Breast epithelium (tissue), 3 donors: ENCODE data around the gene TEKT1.

Source experiments
- CTCF ChIP-seq, 3 donors: fragments of 450-650 bp; IDR thresholded peaks; one replicate each; pipeline ENCODE4 v1.5.1; 2016 to 2017; ENCODE audit warnings: antibody characterized with exemption in 3 of 3, mild to moderate bottlenecking in 3 of 3, moderate library complexity in 3 of 3
- POLR2A ChIP-seq: fragments of 450-650 bp; IDR thresholded peaks from one replicate; pipeline ENCODE4 v1.6.1; 2016; ENCODE audit warnings: antibody characterized with exemption, mild to moderate bottlenecking, moderate library complexity
- POLR2AphosphoS5 ChIP-seq, 3 donors: sonication (generic); formaldehyde crosslinking; IDR thresholded peaks; one replicate each; pipeline ENCODE4 v1.6.1; 2017; ENCODE audit warnings: antibody characterized with exemption in 3 of 3

GRCh38 chr17:6857904-6858303 is 26.4 kb upstream of the TEKT1 start:
- no peak for TF ChIP-seq POLR2AphosphoS5 (IDR thresholded peaks at IDR 0.05)
- TF ChIP-seq CTCF (IDR thresholded peaks at IDR 0.05) = no peak
- no peak for TF ChIP-seq POLR2A
